A549 (cell line): ENCODE results near the gene CCDC150. TPM values are rescaled to one million over a fixed set of nuclear protein-coding genes. Genes with fewer than 3 reads are reported as not detected.

Experiments used
- ATAC-seq, 2 experiments: fragments of 200-7000 bp in 1 of 2; fragments of >200 bp in 1 of 2; cut with Nextera tagmentation in 1 of 2; cut with Tn5 transposase in 1 of 2; 3 replicates each; pipeline versions ENCODE4 v1.8.0 to v1.9.1; 2018 to 2020; ENCODE audit warnings: mild to moderate bottlenecking in 1 of 2, moderate library complexity in 1 of 2
- CTCF ChIA-PET: fragments of 300-600 bp; sonication (Branson Sonifier 250); formaldehyde crosslinking; extraction: SDS; loops from one replicate; lab custom pipeline; 2021; ENCODE audit warnings: antibody characterized with exemption, inconsistent platforms; lab: Yijun Ruan, JAX
- POLR2A ChIA-PET: fragments of 350-600 bp; formaldehyde crosslinking; extraction: SDS; loops from one replicate; lab custom pipeline; 2021; ENCODE audit warnings: antibody characterized with exemption, inconsistent platforms; lab: Yijun Ruan, JAX
- DNase-seq, 2 experiments: peaks; one replicate each; pipeline versions ENCODE4 v3.0.0 to v3.0.0-alpha.2; 2011 to 2016; ENCODE audit warnings: low read depth in 1 of 2, low spot score in 1 of 2
- FAIRE-seq: peaks from 2 replicates; lab custom pipeline; 2011; peaks lifted over from hg19 to GRCh38; lab: Jason Lieb, UNC
- H3K27ac ChIP-seq, 2 experiments: fragments of >200 bp; sonication (Bioruptor Twin); formaldehyde crosslinking; 3 replicates each; pipeline ENCODE4 v1.5.1; 2016 to 2017
- H3K4me1 ChIP-seq: fragments of >200 bp; sonication (Bioruptor Twin); formaldehyde crosslinking; 3 replicates; pipeline ENCODE4 v1.6.1; 2016
- H3K4me2 ChIP-seq: fragments of >200 bp; sonication (Bioruptor Twin); formaldehyde crosslinking; 3 replicates; pipeline ENCODE4 v1.6.1; 2016
- H3K4me3 ChIP-seq: fragments of >200 bp; sonication (Bioruptor Twin); formaldehyde crosslinking; 3 replicates; pipeline ENCODE4 v1.5.1; 2016
- H3K9me3 ChIP-seq: fragments of >200 bp; sonication (Bioruptor Twin); formaldehyde crosslinking; 3 replicates; pipeline ENCODE4 v1.6.1; 2016
- BHLHE40 ChIP-seq: IDR thresholded peaks from 2 replicates; pipeline ENCODE4 v1.6.1; 2012; ENCODE audit warnings: low read depth, low read length, inconsistent platforms
- CBX2 ChIP-seq: fragments of 200-600 bp; sonication (generic); IDR thresholded peaks from 2 replicates; pipeline ENCODE4 v1.6.1; 2016; ENCODE audit warnings: low read depth, mild to moderate bottlenecking, borderline replicate concordance
- CBX8 ChIP-seq: fragments of 200-600 bp; sonication (generic); IDR thresholded peaks from 2 replicates; pipeline ENCODE4 v1.6.1; 2016
- CEBPB ChIP-seq, 2 experiments: fragments of >200 bp in 1 of 2; sonication (Bioruptor Twin) in 1 of 2; formaldehyde crosslinking in 1 of 2; IDR thresholded peaks; 2 replicates each; pipeline ENCODE4 v1.6.1; 2012 to 2016
- CHD2 ChIP-seq: fragments of 150-350 bp; IDR thresholded peaks from 2 replicates; pipeline ENCODE4 v1.6.1; 2014; ENCODE audit warnings: low read length; ENCODE audit not compliant: partially characterized antibody
- CHD4 ChIP-seq: fragments of 200-600 bp; sonication (generic); IDR thresholded peaks from 2 replicates; pipeline ENCODE4 v1.6.1; 2016; ENCODE audit warnings: antibody characterized with exemption, mild to moderate bottlenecking, borderline replicate concordance
- EHMT2 ChIP-seq: fragments of 200-600 bp; sonication (generic); IDR thresholded peaks from 2 replicates; pipeline ENCODE4 v1.6.1; 2016; ENCODE audit warnings: antibody characterized with exemption, low read depth, mild to moderate bottlenecking, moderate library complexity
- FOXS1 ChIP-seq: fragments of 250-450 bp; sonication (Bioruptor Pico); IDR thresholded peaks from 2 replicates; pipeline ENCODE4 v1.5.0; 2020; ENCODE audit warnings: mild to moderate bottlenecking, moderate library complexity
- HEYL ChIP-seq: fragments of 250-450 bp; sonication (Bioruptor Pico); IDR thresholded peaks from 2 replicates; pipeline ENCODE4 v1.8.0; 2021; ENCODE audit warnings: mild to moderate bottlenecking, moderate library complexity
- HOXA7 ChIP-seq: fragments of 250-450 bp; sonication (Bioruptor Pico); IDR thresholded peaks from 2 replicates; pipeline ENCODE4 v1.5.0; 2020; ENCODE audit warnings: mild to moderate bottlenecking, moderate library complexity
- HOXB13 ChIP-seq: fragments of 250-450 bp; sonication (Bioruptor Pico); IDR thresholded peaks from 2 replicates; pipeline ENCODE4 v1.5.0; 2020; ENCODE audit warnings: low read depth, mild to moderate bottlenecking, moderate library complexity
- HOXB5 ChIP-seq: fragments of 250-450 bp; sonication (Bioruptor Pico); IDR thresholded peaks from 2 replicates; pipeline ENCODE4 v1.5.0; 2020; ENCODE audit warnings: mild to moderate bottlenecking, moderate library complexity
- KDM5A ChIP-seq: fragments of 200-600 bp; sonication (generic); IDR thresholded peaks from 2 replicates; pipeline ENCODE4 v1.6.1; 2016; ENCODE audit warnings: antibody characterized with exemption, mild to moderate bottlenecking
- MAFK ChIP-seq: fragments of 450-650 bp; IDR thresholded peaks from 2 replicates; pipeline ENCODE4 v1.6.1; 2014; ENCODE audit not compliant: partially characterized antibody
- MYC ChIP-seq: IDR thresholded peaks from 2 replicates; pipeline ENCODE4 v1.6.1; 2012; ENCODE audit warnings: mild to moderate bottlenecking, inconsistent platforms, low read length, improper control_type of control experiment, borderline replicate concordance
- NR3C1 ChIP-seq: fragments of >200 bp; sonication (Bioruptor Twin); formaldehyde crosslinking; IDR thresholded peaks from 3 replicates; pipeline ENCODE4 v1.6.1; 2017
- POLR2A ChIP-seq: IDR thresholded peaks from 2 replicates; pipeline ENCODE4 v1.6.1; 2012; ENCODE audit warnings: mild to moderate bottlenecking, low read length
- POLR2AphosphoS2 ChIP-seq: conservative IDR thresholded peaks from 2 replicates; pipeline ENCODE4 v1.6.1; 2012; ENCODE audit warnings: low read length, improper control_type of control experiment, inconsistent platforms
- SMC3 ChIP-seq: fragments of >200 bp; sonication (Bioruptor Twin); formaldehyde crosslinking; IDR thresholded peaks from 3 replicates; pipeline ENCODE4 v1.6.1; 2018; ENCODE audit warnings: inconsistent platforms
- TFCP2L1 ChIP-seq: fragments of 250-450 bp; sonication (Bioruptor Pico); IDR thresholded peaks from 2 replicates; pipeline ENCODE4 v1.5.0; 2021; ENCODE audit warnings: mild to moderate bottlenecking
- ZNF302 ChIP-seq: fragments of 250-450 bp; sonication (Bioruptor Pico); IDR thresholded peaks from 2 replicates; pipeline ENCODE4 v1.9.0; 2021; ENCODE audit warnings: inconsistent platforms, mild to moderate bottlenecking, moderate library complexity
- ZSCAN20 ChIP-seq: fragments of 250-450 bp; sonication (Bioruptor Pico); IDR thresholded peaks from 2 replicates; pipeline ENCODE4 v1.8.0; 2022; ENCODE audit warnings: mild to moderate bottlenecking, moderate library complexity
- WGBS: methylation state at CpG from one replicate; pipeline ENCODE4 v1.1.6; 2017; ENCODE audit errors: missing lambda C conversion rate; 5-methylcytosine and 5-hydroxymethylcytosine counted together
- polyA plus RNA-seq, 4 experiments: library from polyadenylated mRNA; depleted of rRNA in 3 of 4; stranded (reverse); fragments of >200 nt; fragmentation: RNase III in 1 of 4; extraction: RNeasy Plus Mini Kit Qiagen cat#74134 plus additional on column Dnase treatment in 1 of 4; gene quantifications; 2 replicates in 3 of 4; 3 replicates in 1 of 4; pipeline ENCODE4 v1.2.3, GENCODE V29; 2011 to 2017
- TF ChIP-seq, protein P1 (sequence below): fragments of 250-450 bp; sonication (Bioruptor Pico); IDR thresholded peaks from 2 replicates; pipeline ENCODE4 v1.5.0; 2021; ENCODE audit warnings: mild to moderate bottlenecking, moderate library complexity, borderline replicate concordance
- TF ChIP-seq, protein P2 (sequence below): fragments of 450-650 bp; IDR thresholded peaks from 2 replicates; pipeline ENCODE4 v1.6.1; 2014; ENCODE audit warnings: antibody characterized with exemption
- TF ChIP-seq, protein P3 (sequence below): fragments of 150-350 bp; IDR thresholded peaks from 2 replicates; pipeline ENCODE4 v1.6.1; 2014; ENCODE audit warnings: low read depth, mild to moderate bottlenecking, low read length
- TF ChIP-seq, protein P4 (sequence below): fragments of >200 bp; sonication (Bioruptor Twin); formaldehyde crosslinking; IDR thresholded peaks from 3 replicates; pipeline ENCODE4 v1.6.1; 2016
- TF ChIP-seq, protein P5 (sequence below): fragments of >200 bp; sonication (Bioruptor Twin); formaldehyde crosslinking; IDR thresholded peaks from 2 replicates; pipeline ENCODE4 v1.6.1; 2016
- TF ChIP-seq, protein P6 (sequence below): fragments of >200 bp; sonication (Bioruptor Twin); formaldehyde crosslinking; IDR thresholded peaks from 3 replicates; pipeline ENCODE4 v1.5.1; 2016
- TF ChIP-seq, protein P7 (sequence below): fragments of 250-450 bp; sonication (Bioruptor Pico); IDR thresholded peaks from 2 replicates; pipeline ENCODE4 v1.5.0; 2020; ENCODE audit warnings: low read depth, mild to moderate bottlenecking, moderate library complexity

CCDC150 gene
- polyA plus RNA-seq, 2 of the 4 experiments (the other 2 are of a cell fraction) = 14.2 to 17.7 TPM

DNA sequence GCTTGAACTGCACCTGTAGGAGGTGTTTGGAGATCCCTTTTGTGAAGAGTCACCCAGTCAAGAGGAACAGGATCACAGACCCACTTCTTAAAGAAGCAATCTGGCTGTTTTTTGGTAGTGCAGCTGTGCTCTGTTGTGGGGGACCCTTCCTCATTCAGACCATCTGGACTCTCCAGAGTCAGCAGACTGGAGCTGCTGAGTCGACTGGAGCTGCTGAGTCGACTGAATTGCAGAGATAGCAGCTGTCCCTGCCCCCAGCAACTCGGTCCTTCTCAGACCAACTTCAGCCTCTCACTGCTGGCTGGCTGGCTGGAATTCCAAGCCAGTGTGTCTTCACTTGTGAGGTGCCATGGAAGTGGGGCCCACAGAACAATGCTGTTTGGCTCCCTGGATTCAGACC, 103.2 kb downstream of the CCDC150 start:
- ATAC-seq (no peak), FAIRE-seq (no peak), DNase-seq (no peak)
- CTCF ChIA-PET = no interaction called here
- Histone ChIP-seq H3K9me3 (peaks cover 5% of the 10 kb centered on the region; the same call in 1 of the 3 replicates), H3K27ac (no peak overlapping the region), H3K4me2 (no peak overlapping the region), H3K4me1 (no peaks in the 10 kb centered on the region), H3K4me3 (no peak overlapping the region)
- 84% methylated on average over 3 of the region's 3 CpGs for WGBS
- no peak for TF ChIP-seq POLR2AphosphoS2
- TF ChIP-seq MYC = no peak
- TF ChIP-seq HOXA7 (CRISPR knock-in tag) = no peak
- TF ChIP-seq CEBPB (IDR thresholded peaks at IDR 0.05) = no peak
- no peak for TF ChIP-seq KDM5A
- TF ChIP-seq, protein P1, sequence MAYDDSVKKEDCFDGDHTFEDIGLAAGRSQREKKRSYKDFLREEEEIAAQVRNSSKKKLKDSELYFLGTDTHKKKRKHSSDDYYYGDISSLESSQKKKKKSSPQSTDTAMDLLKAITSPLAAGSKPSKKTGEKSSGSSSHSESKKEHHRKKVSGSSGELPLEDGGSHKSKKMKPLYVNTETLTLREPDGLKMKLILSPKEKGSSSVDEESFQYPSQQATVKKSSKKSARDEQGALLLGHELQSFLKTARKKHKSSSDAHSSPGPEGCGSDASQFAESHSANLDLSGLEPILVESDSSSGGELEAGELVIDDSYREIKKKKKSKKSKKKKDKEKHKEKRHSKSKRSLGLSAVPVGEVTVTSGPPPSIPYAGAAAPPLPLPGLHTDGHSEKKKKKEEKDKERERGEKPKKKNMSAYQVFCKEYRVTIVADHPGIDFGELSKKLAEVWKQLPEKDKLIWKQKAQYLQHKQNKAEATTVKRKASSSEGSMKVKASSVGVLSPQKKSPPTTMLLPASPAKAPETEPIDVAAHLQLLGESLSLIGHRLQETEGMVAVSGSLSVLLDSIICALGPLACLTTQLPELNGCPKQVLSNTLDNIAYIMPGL (CRISPR knock-in tag) = no peak
- no peak for TF ChIP-seq ZSCAN20 (CRISPR knock-in tag)
- TF ChIP-seq HOXB5 (CRISPR knock-in tag) = no peak
- TF ChIP-seq, protein P2, sequence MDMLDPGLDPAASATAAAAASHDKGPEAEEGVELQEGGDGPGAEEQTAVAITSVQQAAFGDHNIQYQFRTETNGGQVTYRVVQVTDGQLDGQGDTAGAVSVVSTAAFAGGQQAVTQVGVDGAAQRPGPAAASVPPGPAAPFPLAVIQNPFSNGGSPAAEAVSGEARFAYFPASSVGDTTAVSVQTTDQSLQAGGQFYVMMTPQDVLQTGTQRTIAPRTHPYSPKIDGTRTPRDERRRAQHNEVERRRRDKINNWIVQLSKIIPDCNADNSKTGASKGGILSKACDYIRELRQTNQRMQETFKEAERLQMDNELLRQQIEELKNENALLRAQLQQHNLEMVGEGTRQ = no peak
- TF ChIP-seq, protein P3, sequence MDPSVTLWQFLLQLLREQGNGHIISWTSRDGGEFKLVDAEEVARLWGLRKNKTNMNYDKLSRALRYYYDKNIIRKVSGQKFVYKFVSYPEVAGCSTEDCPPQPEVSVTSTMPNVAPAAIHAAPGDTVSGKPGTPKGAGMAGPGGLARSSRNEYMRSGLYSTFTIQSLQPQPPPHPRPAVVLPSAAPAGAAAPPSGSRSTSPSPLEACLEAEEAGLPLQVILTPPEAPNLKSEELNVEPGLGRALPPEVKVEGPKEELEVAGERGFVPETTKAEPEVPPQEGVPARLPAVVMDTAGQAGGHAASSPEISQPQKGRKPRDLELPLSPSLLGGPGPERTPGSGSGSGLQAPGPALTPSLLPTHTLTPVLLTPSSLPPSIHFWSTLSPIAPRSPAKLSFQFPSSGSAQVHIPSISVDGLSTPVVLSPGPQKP = no peak
- no peak for TF ChIP-seq CBX2
- TF ChIP-seq SMC3 = no peak
- TF ChIP-seq, protein P4, sequence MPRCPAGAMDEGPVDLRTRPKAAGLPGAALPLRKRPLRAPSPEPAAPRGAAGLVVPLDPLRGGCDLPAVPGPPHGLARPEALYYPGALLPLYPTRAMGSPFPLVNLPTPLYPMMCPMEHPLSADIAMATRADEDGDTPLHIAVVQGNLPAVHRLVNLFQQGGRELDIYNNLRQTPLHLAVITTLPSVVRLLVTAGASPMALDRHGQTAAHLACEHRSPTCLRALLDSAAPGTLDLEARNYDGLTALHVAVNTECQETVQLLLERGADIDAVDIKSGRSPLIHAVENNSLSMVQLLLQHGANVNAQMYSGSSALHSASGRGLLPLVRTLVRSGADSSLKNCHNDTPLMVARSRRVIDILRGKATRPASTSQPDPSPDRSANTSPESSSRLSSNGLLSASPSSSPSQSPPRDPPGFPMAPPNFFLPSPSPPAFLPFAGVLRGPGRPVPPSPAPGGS = no peak
- TF ChIP-seq CBX8 = no peak
- no peak for TF ChIP-seq CHD2
- no peak for TF ChIP-seq HOXB13 (CRISPR knock-in tag)
- no peak for TF ChIP-seq BHLHE40
- TF ChIP-seq FOXS1 (CRISPR knock-in tag) = no peak
- no peak for TF ChIP-seq TFCP2L1 (CRISPR knock-in tag)
- POLR2A ChIA-PET = no interaction called here

DNA sequence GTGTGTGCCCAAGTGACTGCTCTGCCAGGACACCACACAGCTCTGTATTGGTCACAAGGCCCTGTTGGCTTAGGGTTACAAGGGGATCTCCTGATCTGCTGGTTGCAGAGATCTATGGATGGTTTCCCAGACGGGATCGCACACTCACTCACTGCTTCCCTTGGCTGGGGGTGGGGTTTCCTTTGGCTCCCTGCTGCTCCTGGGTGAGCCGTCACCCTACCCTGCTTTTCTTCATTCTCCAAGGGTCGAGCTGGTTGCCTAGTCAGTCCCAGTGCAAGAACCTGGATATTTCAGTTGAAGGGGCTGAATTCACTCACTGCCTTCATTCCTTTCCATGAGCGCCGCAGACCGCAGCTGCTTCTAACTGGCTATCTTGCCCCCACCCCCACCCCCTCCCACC, 103.7 kb downstream of the CCDC150 start:
- Histone ChIP-seq H3K4me3 (no peak overlapping the region), H3K4me1 (no peaks in the 10 kb centered on the region), H3K4me2 (no peak overlapping the region), H3K9me3 (no peaks in the 10 kb centered on the region), H3K27ac (no peak overlapping the region)
- WGBS = 98% methylated on average over 7 of the region's 7 CpGs
- FAIRE-seq (no peak), ATAC-seq (no peak), DNase-seq (no peak)
- ChIA-PET CTCF (no interaction called here), POLR2A (no interaction called here)
- no peak for TF ChIP-seq MAFK
- no peak for TF ChIP-seq HEYL (CRISPR knock-in tag)
- no peak for TF ChIP-seq TFCP2L1 (CRISPR knock-in tag)
- TF ChIP-seq EHMT2 = no peak
- no peak for TF ChIP-seq SMC3
- TF ChIP-seq POLR2A = no peak
- TF ChIP-seq, protein P5, sequence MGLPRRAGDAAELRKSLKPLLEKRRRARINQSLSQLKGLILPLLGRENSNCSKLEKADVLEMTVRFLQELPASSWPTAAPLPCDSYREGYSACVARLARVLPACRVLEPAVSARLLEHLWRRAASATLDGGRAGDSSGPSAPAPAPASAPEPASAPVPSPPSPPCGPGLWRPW = no peak
- no peak for TF ChIP-seq CHD4
- TF ChIP-seq ZNF302 (CRISPR knock-in tag) = no peak
- TF ChIP-seq NR3C1 = no peak
- TF ChIP-seq CEBPB (IDR thresholded peaks at IDR 0.05) = no peak
- TF ChIP-seq, protein P6, sequence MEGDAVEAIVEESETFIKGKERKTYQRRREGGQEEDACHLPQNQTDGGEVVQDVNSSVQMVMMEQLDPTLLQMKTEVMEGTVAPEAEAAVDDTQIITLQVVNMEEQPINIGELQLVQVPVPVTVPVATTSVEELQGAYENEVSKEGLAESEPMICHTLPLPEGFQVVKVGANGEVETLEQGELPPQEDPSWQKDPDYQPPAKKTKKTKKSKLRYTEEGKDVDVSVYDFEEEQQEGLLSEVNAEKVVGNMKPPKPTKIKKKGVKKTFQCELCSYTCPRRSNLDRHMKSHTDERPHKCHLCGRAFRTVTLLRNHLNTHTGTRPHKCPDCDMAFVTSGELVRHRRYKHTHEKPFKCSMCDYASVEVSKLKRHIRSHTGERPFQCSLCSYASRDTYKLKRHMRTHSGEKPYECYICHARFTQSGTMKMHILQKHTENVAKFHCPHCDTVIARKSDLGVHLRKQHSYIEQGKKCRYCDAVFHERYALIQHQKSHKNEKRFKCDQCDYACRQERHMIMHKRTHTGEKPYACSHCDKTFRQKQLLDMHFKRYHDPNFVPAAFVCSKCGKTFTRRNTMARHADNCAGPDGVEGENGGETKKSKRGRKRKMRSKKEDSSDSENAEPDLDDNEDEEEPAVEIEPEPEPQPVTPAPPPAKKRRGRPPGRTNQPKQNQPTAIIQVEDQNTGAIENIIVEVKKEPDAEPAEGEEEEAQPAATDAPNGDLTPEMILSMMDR = no peak
- TF ChIP-seq CBX2 = no peak
- TF ChIP-seq, protein P7, sequence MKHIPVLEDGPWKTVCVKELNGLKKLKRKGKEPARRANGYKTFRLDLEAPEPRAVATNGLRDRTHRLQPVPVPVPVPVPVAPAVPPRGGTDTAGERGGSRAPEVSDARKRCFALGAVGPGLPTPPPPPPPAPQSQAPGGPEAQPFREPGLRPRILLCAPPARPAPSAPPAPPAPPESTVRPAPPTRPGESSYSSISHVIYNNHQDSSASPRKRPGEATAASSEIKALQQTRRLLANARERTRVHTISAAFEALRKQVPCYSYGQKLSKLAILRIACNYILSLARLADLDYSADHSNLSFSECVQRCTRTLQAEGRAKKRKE (CRISPR knock-in tag) = no peak
